Lower leg skin (tissue), 4 donors: ENCODE measurements around the gene CACFD1. TPM values are rescaled to one million over a fixed set of nuclear protein-coding genes. Genes with fewer than 3 reads are reported as not detected.

Experiments
- DNase-seq, 2 donors: peaks; one replicate each; pipeline ENCODE4 v3.0.0-alpha.2; 2019; ENCODE audit warnings: low spot score in 2 of 2
- H3K4me3 ChIP-seq: fragments of 200-600 bp; sonication (generic); 2 replicates; pipeline ENCODE4 v1.5.1; 2017; ENCODE audit warnings: mild to moderate bottlenecking, low read depth; ENCODE audit not compliant: poor library complexity, severe bottlenecking
- POLR2A ChIP-seq, 2 donors: fragments of 450-650 bp; IDR thresholded peaks; one replicate each; pipeline ENCODE4 v1.6.1; 2016 to 2017; ENCODE audit warnings: antibody characterized with exemption in 2 of 2, mild to moderate bottlenecking in 1 of 2, moderate library complexity in 1 of 2
- WGBS, 2 donors: methylation state at CpG; one replicate each; pipeline ENCODE4 v1.1.5; 2018; 5-methylcytosine and 5-hydroxymethylcytosine counted together
- intact Hi-C: fragments of 100-400 bp; cut with DNase I; formaldehyde crosslinking; loops from one replicate; pipeline ENCODE4 v1.15.0; 2023; ENCODE audit warnings: low total_unique reads
- total RNA-seq, 4 donors: library from RNA; depleted of rRNA; stranded (reverse); fragments of >200 nt; gene quantifications; one replicate each; pipeline ENCODE4 v1.1.0, GENCODE V29; 2016
- TF ChIP-seq, protein P1 (sequence below), 3 donors: fragments of 450-650 bp; IDR thresholded peaks; one replicate each; pipeline ENCODE4 v1.5.1; 2016; ENCODE audit warnings: antibody characterized with exemption in 3 of 3, mild to moderate bottlenecking in 3 of 3, moderate library complexity in 2 of 3

The CACFD1 gene
- total RNA-seq, 4 donors from 2014 or later: 4.1 to 10.6 (median 8.0) TPM

DNA sequence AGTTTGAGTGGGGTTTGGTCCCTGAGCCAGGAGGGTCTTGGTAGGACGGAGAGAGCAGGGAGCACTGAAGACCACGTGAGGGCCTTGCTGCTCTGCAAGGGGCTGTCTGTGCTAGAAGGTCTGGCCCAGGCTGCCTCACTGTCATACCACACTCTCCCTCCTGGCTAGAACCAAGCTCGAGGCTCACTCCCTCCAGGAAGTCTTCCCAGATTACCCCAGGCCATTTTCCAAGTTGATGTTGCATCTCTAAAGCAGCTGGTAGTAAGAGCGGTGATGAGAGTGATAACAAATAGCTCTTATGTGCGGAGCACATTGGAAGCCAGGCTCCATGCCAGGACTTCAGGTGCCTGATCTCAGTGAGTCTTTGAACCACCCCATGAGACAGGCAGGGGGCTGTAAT, 58.4 kb downstream of the CACFD1 start:
- intact Hi-C loops: no loop called here
- DNase-seq: no peak
- H3K4me3 ChIP-seq: no peak overlapping the region
- TF ChIP-seq, protein P1, sequence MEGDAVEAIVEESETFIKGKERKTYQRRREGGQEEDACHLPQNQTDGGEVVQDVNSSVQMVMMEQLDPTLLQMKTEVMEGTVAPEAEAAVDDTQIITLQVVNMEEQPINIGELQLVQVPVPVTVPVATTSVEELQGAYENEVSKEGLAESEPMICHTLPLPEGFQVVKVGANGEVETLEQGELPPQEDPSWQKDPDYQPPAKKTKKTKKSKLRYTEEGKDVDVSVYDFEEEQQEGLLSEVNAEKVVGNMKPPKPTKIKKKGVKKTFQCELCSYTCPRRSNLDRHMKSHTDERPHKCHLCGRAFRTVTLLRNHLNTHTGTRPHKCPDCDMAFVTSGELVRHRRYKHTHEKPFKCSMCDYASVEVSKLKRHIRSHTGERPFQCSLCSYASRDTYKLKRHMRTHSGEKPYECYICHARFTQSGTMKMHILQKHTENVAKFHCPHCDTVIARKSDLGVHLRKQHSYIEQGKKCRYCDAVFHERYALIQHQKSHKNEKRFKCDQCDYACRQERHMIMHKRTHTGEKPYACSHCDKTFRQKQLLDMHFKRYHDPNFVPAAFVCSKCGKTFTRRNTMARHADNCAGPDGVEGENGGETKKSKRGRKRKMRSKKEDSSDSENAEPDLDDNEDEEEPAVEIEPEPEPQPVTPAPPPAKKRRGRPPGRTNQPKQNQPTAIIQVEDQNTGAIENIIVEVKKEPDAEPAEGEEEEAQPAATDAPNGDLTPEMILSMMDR (IDR thresholded peaks at IDR 0.05): no peak
- no peak for TF ChIP-seq POLR2A (IDR thresholded peaks at IDR 0.05)
- WGBS, 2 donors: 77 to 83% methylated on average over 5 of the region's 5 CpGs

DNA sequence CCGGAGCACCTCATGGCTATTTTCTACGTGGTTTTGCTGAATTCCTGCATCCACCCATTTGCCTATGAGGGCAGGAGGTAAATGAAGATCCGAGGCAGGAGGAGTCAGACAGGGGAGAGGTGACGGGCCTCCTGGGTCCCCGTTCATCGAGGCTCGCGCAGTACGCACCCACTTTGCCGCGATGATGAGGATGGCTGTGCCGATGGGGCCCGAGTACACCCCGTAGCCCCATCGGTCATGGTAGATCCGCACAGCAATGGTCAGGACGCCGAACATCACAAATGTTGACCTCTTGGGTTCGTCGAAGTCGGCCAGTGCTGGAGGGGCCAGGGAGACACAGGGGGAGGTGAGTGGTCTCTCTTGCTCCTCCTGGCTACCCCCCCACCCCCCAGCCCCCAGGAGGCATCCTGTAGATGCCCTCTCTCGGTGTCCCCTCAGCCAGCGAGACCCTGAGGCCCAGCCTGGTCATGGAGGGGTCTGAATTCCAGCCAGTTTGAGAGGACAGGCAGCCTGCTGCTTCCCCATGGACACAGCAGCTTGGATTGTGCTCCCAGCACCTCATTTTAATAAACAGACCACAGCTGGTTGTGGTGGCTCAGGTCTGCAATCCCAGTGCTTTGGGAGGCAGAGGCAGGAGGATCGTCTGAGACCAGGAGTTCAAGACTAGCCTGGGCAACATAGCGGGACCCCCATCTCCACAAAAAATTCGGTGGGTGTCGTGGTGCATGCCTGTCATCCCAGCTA, 59.1 kb downstream of the CACFD1 start:
- intact Hi-C loops: no loop called here
- no peak overlapping the region for H3K4me3 ChIP-seq
- TF ChIP-seq POLR2A (IDR thresholded peaks at IDR 0.05): no peak
- TF ChIP-seq, protein P1 (IDR thresholded peaks at IDR 0.05): no peak
- no peak for DNase-seq
- WGBS, 2 donors: 88 to 89% methylated on average over 19 to 27 of the region's 27 CpGs

DNA sequence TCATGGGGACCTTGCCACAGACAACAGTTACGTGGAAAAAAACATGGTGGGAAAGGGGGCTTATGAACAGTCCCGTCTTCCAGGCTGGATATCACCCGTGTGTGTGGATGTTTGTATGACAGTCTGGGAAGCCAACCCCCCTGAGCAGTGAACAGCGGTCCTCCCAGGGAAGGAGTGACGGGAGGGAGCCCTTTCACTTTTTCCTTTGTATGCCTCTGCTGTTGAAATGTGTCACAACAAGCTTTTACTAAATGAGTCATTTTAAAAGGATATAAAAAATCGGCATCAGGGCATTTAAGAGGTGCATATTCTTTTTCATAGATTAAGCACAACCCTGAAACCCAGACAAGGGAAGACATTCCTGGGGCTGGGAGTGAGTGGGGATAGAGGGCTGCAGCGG, 59.9 kb downstream of the CACFD1 start:
- no peak overlapping the region for H3K4me3 ChIP-seq
- no peak for TF ChIP-seq POLR2A (IDR thresholded peaks at IDR 0.05)
- TF ChIP-seq, protein P1 (IDR thresholded peaks at IDR 0.05): no peak
- intact Hi-C loops: no loop called here
- DNase-seq: no peak
- 42 to 44% methylated on average over 7 of the region's 7 CpGs for WGBS, 2 donors

DNA sequence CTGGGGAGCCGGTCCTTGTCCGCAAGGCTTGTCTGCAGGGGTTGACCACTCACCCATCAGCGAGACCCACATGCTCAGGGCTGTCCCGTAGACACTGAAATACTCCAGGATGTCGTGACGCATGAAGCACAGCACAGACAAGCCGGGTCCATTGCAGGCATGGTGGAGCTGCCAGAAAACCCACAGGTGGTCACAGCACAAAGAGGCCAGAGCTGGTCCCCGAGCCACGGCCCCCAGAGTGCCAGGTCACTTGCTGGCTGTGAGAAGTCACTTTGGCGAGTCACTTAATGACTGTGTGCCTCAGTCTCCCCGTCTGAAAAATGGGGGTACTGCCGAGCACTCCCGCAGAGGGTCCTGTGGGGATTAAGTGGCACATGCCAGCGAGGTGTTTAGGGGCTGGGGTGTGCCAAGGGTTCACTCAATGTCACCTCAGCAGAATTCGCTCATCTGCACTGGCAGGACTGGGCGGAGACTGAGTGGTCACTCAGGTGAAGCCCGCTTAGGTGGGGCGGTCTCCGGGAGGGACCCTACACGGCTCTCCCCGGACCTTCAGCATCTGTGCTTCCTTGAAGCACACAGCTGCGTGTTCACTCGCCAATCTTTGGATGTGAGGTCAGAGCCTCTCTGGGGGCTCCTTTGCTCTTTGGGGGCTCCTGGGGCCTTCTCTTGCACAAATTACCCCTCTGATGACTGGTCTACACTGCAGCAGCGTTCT, 60.5 kb downstream of the CACFD1 start:
- WGBS, 2 donors: 80 to 82% methylated on average over 23 of the region's 24 CpGs
- no peak for DNase-seq
- intact Hi-C loops: no loop called here
- no peak overlapping the region for H3K4me3 ChIP-seq
- TF ChIP-seq POLR2A (IDR thresholded peaks at IDR 0.05): no peak
- TF ChIP-seq, protein P1 (IDR thresholded peaks at IDR 0.05): no peak

Other genes with a start within 250 kb of the CACFD1 start
- 10 to 100 TPM in 2 of 4 donors, 1 to 10 TPM in 2; 1.4 to 18.4 (median 11.5) TPM for gene ABO, start 184.8 kb upstream of the CACFD1 start, total RNA-seq
- gene SURF6, start 123.8 kb upstream of the CACFD1 start, total RNA-seq: 10 to 100 TPM; 21.7 to 37.4 (median 27.4) TPM
- gene MED22, start 111.8 kb upstream of the CACFD1 start, total RNA-seq: 10 to 100 TPM; 12.3 to 31.1 (median 26.9) TPM
- 1,000 to 10,000 TPM; 2,005 to 2,991 (median 2,631) TPM for gene RPL7A, start 111.8 kb upstream of the CACFD1 start, total RNA-seq
- gene SURF1, start 103.5 kb upstream of the CACFD1 start, total RNA-seq: 10 to 100 TPM; 20.1 to 54.3 (median 36.3) TPM
- gene SURF2, start 103.4 kb upstream of the CACFD1 start, total RNA-seq: 10 to 100 TPM; 31.2 to 40.7 (median 35.4) TPM
- gene SURF4, start 83.9 kb upstream of the CACFD1 start, total RNA-seq: 100 to 1,000 TPM in 2 of 4 donors, 10 to 100 TPM in 2; 84.2 to 114 (median 100) TPM
- 1 to 10 TPM in 2 of 4 donors, under 1 TPM in 1, not detected in 1; 0.54 to 7.0 (median 3.7) TPM for gene STKLD1, start 83.6 kb upstream of the CACFD1 start, total RNA-seq
- 10 to 100 TPM; 18.8 to 26.5 (median 24.6) TPM for gene REXO4, start 42.0 kb upstream of the CACFD1 start, total RNA-seq
- 1 to 10 TPM; 1.1 to 2.7 (median 1.8) TPM for gene ADAMTS13, start 37.6 kb upstream of the CACFD1 start, total RNA-seq
- 1 to 10 TPM in 1 of 4 donors, under 1 TPM in 1, not detected in 2; 0.54 to 1.0 TPM for gene SLC2A6, start 19.1 kb downstream of the CACFD1 start, total RNA-seq
- gene MYMK, start 65.0 kb downstream of the CACFD1 start, total RNA-seq: not detected
- gene ADAMTSL2, start 74.7 kb downstream of the CACFD1 start, total RNA-seq: 1 to 10 TPM in 1 of 4 donors, under 1 TPM in 2, not detected in 1; 0.08 to 1.5 (median 0.32) TPM
- not detected for gene FAM163B, start 149.4 kb downstream of the CACFD1 start, total RNA-seq
- gene DBH, start 176.4 kb downstream of the CACFD1 start, total RNA-seq: under 1 TPM in 1 of 4 donors, not detected in 3; 0.06 TPM